Prostate gland (tissue), 2 donors: Measurements from ENCODE around the gene CD37.
"Not testable (repeated sequence)": the region's sequence is repeated elsewhere in the genome, so short reads cannot be mapped to it uniquely, and the experiment has no call there.

ENCODE experiments used
- CTCF ChIP-seq, 4 experiments: fragments of 200-600 bp in 2 of 4; fragments of 450-650 bp in 2 of 4; sonication (generic) in 2 of 4; IDR thresholded peaks; 1 replicate in 3 of 4; 2 replicates in 1 of 4; pipeline ENCODE4 v1.5.1; 2016 to 2019; ENCODE audit warnings: antibody characterized with exemption in 4 of 4, mild to moderate bottlenecking in 2 of 4, moderate library complexity in 2 of 4
- POLR2A ChIP-seq: fragments of 450-650 bp; IDR thresholded peaks from one replicate; pipeline ENCODE4 v1.6.1; 2016; ENCODE audit warnings: antibody characterized with exemption, mild to moderate bottlenecking

GRCh38 chr19:49373174-49373573, 38.0 kb downstream of the CD37 start:
- not testable (repeated sequence) for TF ChIP-seq POLR2A; CTCF (IDR thresholded peaks at IDR 0.05)
